PC-9 (cell line): Measurements from ENCODE around the gene SLCO2A1.

Experiments
- CTCF ChIP-seq: fragments of 200-600 bp; sonication (generic); conservative IDR thresholded peaks from 2 replicates; pipeline ENCODE4 v1.6.1; 2017; ENCODE audit warnings: mixed run types, antibody characterized with exemption, mild to moderate bottlenecking, moderate library complexity
- EZH2 ChIP-seq: fragments of 200-600 bp; sonication (generic); IDR thresholded peaks from 2 replicates; pipeline ENCODE4 v1.8.0; 2017; ENCODE audit warnings: antibody characterized with exemption, low read depth

GRCh38 chr3:133921592-133921991, 108.1 kb downstream of the SLCO2A1 start:
- TF ChIP-seq CTCF (no peak), EZH2 (no peak)
